Measurements from ENCODE around the gene IL18R1.

Gene IL18R1

GRCh38 chr2:102346381-102347130 lies 9.0 kb upstream of the IL18R1 start:
- TF ChIP-seq CTCF (IDR thresholded peaks at IDR 0.05; ENCODE audit: low read depth, low read length) = no peak
- no peak for DNase-seq (ENCODE audit: extremely low read depth, low read depth)

- no peak for DNase-seq (ENCODE audit: extremely low read depth, low read depth)
Measured at GRCh38 chr2:102350137-102350793, 5.3 kb upstream of the IL18R1 start.

GRCh38 chr2:102356381-102356712 lies 751 bp downstream of the IL18R1 start:
- no peak for TF ChIP-seq CTCF (IDR thresholded peaks at IDR 0.05; ENCODE audit: low read depth, low read length)
- no peak for DNase-seq (ENCODE audit: extremely low read depth, low read depth)

More at GRCh38 chr2:102350137-102350793, 5.3 kb upstream of the IL18R1 start:
- no peak for TF ChIP-seq CTCF (IDR thresholded peaks at IDR 0.05; ENCODE audit: low read depth, low read length)

GRCh38 chr2:102356741-102357140 lies 1.1 kb downstream of the IL18R1 start:
- no peak for TF ChIP-seq CTCF (IDR thresholded peaks at IDR 0.05; ENCODE audit: low read depth, low read length)
- DNase-seq (ENCODE audit: extremely low read depth, low read depth) = no peak

GRCh38 chr2:102357937-102358336 lies 2.3 kb downstream of the IL18R1 start:
- TF ChIP-seq CTCF (IDR thresholded peaks at IDR 0.05; ENCODE audit: low read depth, low read length) = no peak
- no peak for DNase-seq (ENCODE audit: extremely low read depth, low read depth)

DNA sequence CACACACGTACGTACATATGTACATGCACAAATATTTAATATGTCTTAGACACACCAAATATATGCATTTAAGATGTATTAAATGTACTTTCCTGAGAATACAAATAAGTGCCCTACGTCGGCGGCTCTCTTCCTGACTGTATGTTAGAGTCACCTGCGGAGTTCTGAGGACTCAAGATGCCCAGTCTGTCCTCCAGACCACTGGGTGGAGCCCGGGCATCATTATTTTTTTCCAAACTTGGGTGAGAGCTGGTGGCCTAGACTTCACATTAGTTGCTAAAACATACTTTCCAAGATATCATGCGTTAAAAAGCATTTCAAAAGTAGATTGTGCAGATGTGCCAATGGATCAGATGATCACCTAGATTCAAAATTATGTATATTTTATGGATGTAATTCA lies 2.9 kb downstream of the IL18R1 start:
- DNase-seq (ENCODE audit: extremely low read depth, low read depth) = no peak
- TF ChIP-seq CTCF (IDR thresholded peaks at IDR 0.05; ENCODE audit: low read depth, low read length) = no peak

DNA sequence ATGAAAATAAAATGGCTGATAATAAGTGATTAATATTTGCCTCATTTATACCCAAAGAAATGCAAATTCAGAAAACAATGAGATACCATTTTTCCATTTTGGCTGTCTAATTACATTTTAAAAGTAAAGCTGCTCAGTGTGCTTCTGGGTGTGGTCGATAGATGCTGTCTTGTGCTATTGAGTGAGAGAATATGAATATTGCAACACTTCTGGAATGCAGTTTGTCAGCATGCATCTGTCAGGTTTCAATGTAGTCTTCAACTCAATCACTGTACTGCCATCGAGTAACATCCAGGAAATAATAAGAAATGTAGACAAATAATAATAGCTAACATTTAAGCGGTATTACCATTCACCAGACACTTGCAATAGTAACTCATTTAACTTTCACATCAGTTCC lies 3.9 kb downstream of the IL18R1 start:
- no peak for TF ChIP-seq CTCF (IDR thresholded peaks at IDR 0.05; ENCODE audit: low read depth, low read length)
- no peak for DNase-seq (ENCODE audit: extremely low read depth, low read depth)

Data from AG09319 (cell line).